Endodermal cell (in vitro differentiated cells): ENCODE data around the gene SMIM15. TPM values are rescaled to one million over a fixed set of nuclear protein-coding genes. Genes with fewer than 3 reads are reported as not detected.

Experiments used
- DNase-seq: peaks from one replicate; pipeline ENCODE4 v3.0.0-alpha.2; 2017
- H3K27ac ChIP-seq: 2 replicates; pipeline ENCODE4 v1.5.1; 2013; ENCODE audit warnings: mild to moderate bottlenecking, low read depth, low read length, moderate library complexity
- H3K27me3 ChIP-seq: 2 replicates; pipeline ENCODE4 v1.6.1; 2013; ENCODE audit warnings: mild to moderate bottlenecking, low read length, moderate library complexity; ENCODE audit not compliant: insufficient read depth, control insufficient read depth, poor library complexity, severe bottlenecking
- H3K36me3 ChIP-seq: 2 replicates; pipeline ENCODE4 v1.7.0; 2013; ENCODE audit warnings: mild to moderate bottlenecking, low read length, moderate library complexity; ENCODE audit not compliant: control insufficient read depth, insufficient read depth
- H3K4me1 ChIP-seq: one replicate; pipeline ENCODE4 v1.7.0; 2013; ENCODE audit warnings: low read length; ENCODE audit not compliant: control insufficient read depth, insufficient read depth
- H3K4me3 ChIP-seq: 2 replicates; pipeline ENCODE4 v1.5.1; 2013; ENCODE audit warnings: mild to moderate bottlenecking, low read length, moderate library complexity
- H3K9ac ChIP-seq: 2 replicates; pipeline ENCODE4 v1.6.1; 2013; ENCODE audit warnings: mild to moderate bottlenecking, low read length, moderate library complexity; ENCODE audit not compliant: poor library complexity, severe bottlenecking; ENCODE audit errors: extremely low read depth
- H3K9me3 ChIP-seq: 2 replicates; pipeline ENCODE4 v1.6.1; 2013; ENCODE audit warnings: mild to moderate bottlenecking, low read length, moderate library complexity; ENCODE audit not compliant: control insufficient read depth
- H3K27ac Mint-ChIP-seq: 2 replicates; pipeline ENCODE4 v1.8.0; 2020; ENCODE audit warnings: mixed read lengths
- H3K27me3 Mint-ChIP-seq: 2 replicates; pipeline ENCODE4 v1.8.0; 2021; ENCODE audit warnings: mild to moderate bottlenecking, mixed read lengths; ENCODE audit not compliant: insufficient read depth
- H3K36me3 Mint-ChIP-seq: 2 replicates; pipeline ENCODE4 v1.8.0; 2020; ENCODE audit warnings: low read depth, mixed read lengths
- H3K4me1 Mint-ChIP-seq: 2 replicates; pipeline ENCODE4 v1.8.0; 2020; ENCODE audit warnings: mixed read lengths
- H3K4me3 Mint-ChIP-seq: 2 replicates; pipeline ENCODE4 v1.8.0; 2020; ENCODE audit warnings: mild to moderate bottlenecking, moderate library complexity, mixed read lengths
- H3K9me3 Mint-ChIP-seq: 2 replicates; pipeline ENCODE4 v1.8.0; 2020; ENCODE audit warnings: mild to moderate bottlenecking, mixed read lengths
- WGBS, 2 experiments: methylation state at CpG; one replicate each; pipeline versions ENCODE4 v1.1.5 to v1.1.7; 2013; ENCODE audit warnings: missing lambda C conversion rate in 2 of 2, mixed read lengths in 1 of 2; ENCODE audit not compliant: insufficient coverage in 1 of 2, insufficient read length in 1 of 2; 5-methylcytosine and 5-hydroxymethylcytosine counted together
- total RNA-seq, 2 donors: library from RNA; stranded (reverse); fragmentation: NEBNext Ultra II Directional in 1 of 2; extraction: Animal tissue kit (Norgen Biotek cat#: 25700) in 1 of 2; gene quantifications; 2 replicates in 1 of 2; 3 replicates in 1 of 2; pipeline ENCODE4 v1.2.1, GENCODE V29; 2021
- TF ChIP-seq, protein P1 (sequence below): fragments of 200-600 bp; sonication (generic); conservative IDR thresholded peaks from 2 replicates; pipeline ENCODE4 v1.5.0; 2021; ENCODE audit warnings: antibody characterized with exemption, mild to moderate bottlenecking

SMIM15 gene
- total RNA-seq, 2 donors from 2014 or later = 54.7 to 61.2 TPM

DNA sequence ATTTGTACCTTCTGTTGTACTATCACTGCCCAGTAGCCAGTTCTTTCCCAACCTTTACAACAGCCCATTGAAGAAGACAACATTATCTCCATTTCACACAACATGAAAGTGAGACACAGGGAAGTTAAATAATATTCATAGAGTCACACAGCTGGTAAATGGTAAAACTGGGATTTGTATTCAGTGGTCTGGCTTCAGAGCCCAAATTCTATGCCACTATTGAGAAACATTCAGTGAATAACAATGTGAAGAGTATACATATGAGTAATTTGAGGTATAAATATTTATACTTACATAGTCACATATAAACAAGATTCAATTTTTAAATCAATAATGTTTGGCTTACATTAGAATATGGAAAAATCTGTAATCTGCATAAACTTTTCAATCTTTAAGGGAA, 13.8 kb downstream of the SMIM15 start:
- TF ChIP-seq, protein P1, sequence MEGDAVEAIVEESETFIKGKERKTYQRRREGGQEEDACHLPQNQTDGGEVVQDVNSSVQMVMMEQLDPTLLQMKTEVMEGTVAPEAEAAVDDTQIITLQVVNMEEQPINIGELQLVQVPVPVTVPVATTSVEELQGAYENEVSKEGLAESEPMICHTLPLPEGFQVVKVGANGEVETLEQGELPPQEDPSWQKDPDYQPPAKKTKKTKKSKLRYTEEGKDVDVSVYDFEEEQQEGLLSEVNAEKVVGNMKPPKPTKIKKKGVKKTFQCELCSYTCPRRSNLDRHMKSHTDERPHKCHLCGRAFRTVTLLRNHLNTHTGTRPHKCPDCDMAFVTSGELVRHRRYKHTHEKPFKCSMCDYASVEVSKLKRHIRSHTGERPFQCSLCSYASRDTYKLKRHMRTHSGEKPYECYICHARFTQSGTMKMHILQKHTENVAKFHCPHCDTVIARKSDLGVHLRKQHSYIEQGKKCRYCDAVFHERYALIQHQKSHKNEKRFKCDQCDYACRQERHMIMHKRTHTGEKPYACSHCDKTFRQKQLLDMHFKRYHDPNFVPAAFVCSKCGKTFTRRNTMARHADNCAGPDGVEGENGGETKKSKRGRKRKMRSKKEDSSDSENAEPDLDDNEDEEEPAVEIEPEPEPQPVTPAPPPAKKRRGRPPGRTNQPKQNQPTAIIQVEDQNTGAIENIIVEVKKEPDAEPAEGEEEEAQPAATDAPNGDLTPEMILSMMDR = no peak

DNA sequence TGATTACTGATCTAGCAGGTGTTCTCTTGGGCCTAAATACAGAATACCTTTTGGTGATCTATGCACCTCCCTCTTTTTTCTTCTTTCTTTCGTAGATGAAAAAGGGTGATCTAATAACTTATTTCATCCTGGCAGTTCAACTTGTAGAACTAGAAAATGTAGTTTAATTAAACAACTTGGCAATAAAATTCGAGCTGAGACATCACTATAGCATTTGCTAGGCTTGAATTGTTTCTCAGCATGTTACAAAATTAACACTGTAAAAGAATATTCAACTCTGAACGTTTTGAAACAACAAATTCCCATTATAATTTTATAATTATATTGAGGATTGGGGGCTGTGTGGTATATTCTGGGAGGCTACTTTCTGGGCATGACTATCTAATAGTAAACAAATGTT, 19.5 kb downstream of the SMIM15 start:
- Mint-ChIP-seq H3K9me3 (no peaks in the 10 kb centered on the region), H3K4me3 (no peak overlapping the region), H3K4me1 (peaks cover 6% of the 10 kb centered on the region), H3K27ac (no peak overlapping the region), H3K36me3 (no peaks in the 10 kb centered on the region), H3K27me3 (no peaks in the 10 kb centered on the region)
- H3K4me3 ChIP-seq = no peak overlapping the region
- no peaks in the 10 kb centered on the region for H3K36me3 ChIP-seq
- H3K9ac ChIP-seq = no peak overlapping the region
- no peaks in the 10 kb centered on the region for H3K27me3 ChIP-seq
- H3K9me3 ChIP-seq = no peaks in the 10 kb centered on the region
- no peak for DNase-seq
- TF ChIP-seq, protein P1 = no peak
- H3K27ac ChIP-seq = no peak overlapping the region
- WGBS, 2 experiments = 78% methylated on average over 2 of the region's 3 CpGs; no CpG with 5 or more reads in 1 of the 2 experiments
- no peaks in the 10 kb centered on the region for H3K4me1 ChIP-seq

More for the DNA sequence above, 13.8 kb downstream of the SMIM15 start:
- H3K4me3 ChIP-seq = no peak overlapping the region
- Mint-ChIP-seq H3K9me3 (no peaks in the 10 kb centered on the region), H3K27ac (no peak overlapping the region), H3K4me3 (no peak overlapping the region), H3K36me3 (no peaks in the 10 kb centered on the region), H3K27me3 (no peaks in the 10 kb centered on the region), H3K4me1 (peaks cover 2% of the 10 kb centered on the region)
- H3K9me3 ChIP-seq = no peaks in the 10 kb centered on the region
- no peaks in the 10 kb centered on the region for H3K4me1 ChIP-seq
- H3K27me3 ChIP-seq = no peaks in the 10 kb centered on the region
- H3K9ac ChIP-seq = no peak overlapping the region
- no peak overlapping the region for H3K27ac ChIP-seq
- no peaks in the 10 kb centered on the region for H3K36me3 ChIP-seq
- no peak for DNase-seq

DNA sequence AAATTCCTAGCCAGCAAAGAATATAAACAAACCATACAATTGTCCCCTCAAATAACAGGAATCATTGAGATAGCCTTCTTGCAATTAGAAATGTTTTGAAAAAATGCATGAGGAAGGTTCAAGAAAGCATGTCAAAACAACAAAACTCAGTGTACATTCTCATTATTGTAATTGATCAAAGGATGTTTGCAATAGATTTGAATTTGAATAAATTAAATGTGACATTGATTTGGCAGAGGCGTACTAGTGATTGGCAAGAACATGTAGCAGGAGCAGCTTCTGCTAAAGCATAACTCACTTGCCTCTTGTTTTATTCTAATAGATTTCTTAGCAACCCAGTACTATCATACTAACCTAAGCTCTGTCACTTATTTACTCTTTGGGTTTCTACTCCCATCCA, 19.9 kb downstream of the SMIM15 start:
- Histone ChIP-seq H3K27ac (no peak overlapping the region), H3K4me1 (no peaks in the 10 kb centered on the region), H3K9me3 (no peaks in the 10 kb centered on the region), H3K4me3 (no peak overlapping the region), H3K9ac (no peak overlapping the region), H3K36me3 (no peaks in the 10 kb centered on the region), H3K27me3 (no peaks in the 10 kb centered on the region)
- Mint-ChIP-seq H3K4me3 (no peak overlapping the region), H3K36me3 (no peaks in the 10 kb centered on the region), H3K4me1 (peaks cover 6% of the 10 kb centered on the region), H3K9me3 (no peaks in the 10 kb centered on the region), H3K27ac (no peak overlapping the region), H3K27me3 (no peaks in the 10 kb centered on the region)
- TF ChIP-seq, protein P1 = no peak
- 88 to 97% methylated on average over 1 of the region's 1 CpG for WGBS, 2 experiments
- DNase-seq = no peak
